Mononuclear cell (primary cell): ENCODE results near the gene TUBGCP2. TPM values are rescaled to one million over a fixed set of nuclear protein-coding genes. Genes with fewer than 3 reads are reported as not detected.

Experiments used
- H3K27me3 ChIP-seq: 2 replicates; pipeline ENCODE4 v1.6.0; 2011; ENCODE audit warnings: low read length, control low read depth; ENCODE audit not compliant: insufficient read depth
- H3K4me1 ChIP-seq: 2 replicates; pipeline ENCODE4 v1.5.1; 2011; ENCODE audit warnings: mild to moderate bottlenecking, low read length, control low read depth; ENCODE audit not compliant: insufficient read depth
- H3K4me3 ChIP-seq: 2 replicates; pipeline ENCODE4 v1.5.1; 2011; ENCODE audit warnings: mild to moderate bottlenecking, low read length, moderate library complexity
- H3K9me3 ChIP-seq: 2 replicates; pipeline ENCODE4 v1.5.1; 2011; ENCODE audit warnings: low read depth, mild to moderate bottlenecking, control low read depth, low read length
- total RNA-seq: library from RNA; depleted of rRNA; stranded (reverse); fragments of >200 nt; gene quantifications from one replicate; pipeline ENCODE4 v1.2.3, GENCODE V29; 2012

Gene TUBGCP2
- total RNA-seq, 1 donor = 54.9 TPM

GRCh38 chr10:133306097-133306476, 2.6 kb downstream of the TUBGCP2 start:
- Histone ChIP-seq H3K27me3 (no peaks in the 10 kb centered on the region), H3K9me3 (no peaks in the 10 kb centered on the region), H3K4me1 (peaks cover 39% of the 10 kb centered on the region), H3K4me3 (no peak overlapping the region)

- H3K27me3 ChIP-seq = no peaks in the 10 kb centered on the region
These were observed 5.5 kb downstream of the TUBGCP2 start for GRCh38 chr10:133303206-133303605.

DNA sequence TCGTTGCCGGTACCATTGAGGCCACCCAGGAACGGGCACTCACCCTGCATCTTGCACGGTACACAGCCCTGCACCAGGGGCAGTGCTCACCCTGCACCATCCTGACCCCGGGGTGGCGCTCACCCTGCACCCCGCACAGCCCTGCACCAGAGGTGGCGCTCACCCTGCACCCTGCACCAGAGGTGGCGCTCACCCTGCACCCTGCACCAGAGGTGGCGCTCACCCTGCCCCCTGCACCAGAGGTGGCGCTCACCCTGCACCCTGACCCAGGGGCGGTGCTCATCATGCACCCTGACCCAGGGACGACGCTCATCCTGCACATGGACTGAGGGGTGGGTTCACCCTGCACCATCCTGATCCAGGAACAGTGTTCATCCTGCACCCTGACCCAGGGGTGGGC, 6.4 kb downstream of the TUBGCP2 start:
- no peak overlapping the region for H3K4me3 ChIP-seq
- no peaks in the 10 kb centered on the region for H3K27me3 ChIP-seq
- H3K9me3 ChIP-seq = no peaks in the 10 kb centered on the region
- peaks cover 21% of the 10 kb centered on the region for H3K4me1 ChIP-seq

More at GRCh38 chr10:133303206-133303605, 5.5 kb downstream of the TUBGCP2 start:
- Histone ChIP-seq H3K4me3 (no peak overlapping the region), H3K9me3 (no peaks in the 10 kb centered on the region), H3K4me1 (peaks cover 31% of the 10 kb centered on the region)

- Histone ChIP-seq H3K4me1 (peaks cover 2% of the 10 kb centered on the region), H3K9me3 (no peaks in the 10 kb centered on the region), H3K27me3 (no peaks in the 10 kb centered on the region), H3K4me3 (no peak overlapping the region)
These were observed 8.9 kb downstream of the TUBGCP2 start for GRCh38 chr10:133299738-133300137.

- Histone ChIP-seq H3K27me3 (no peaks in the 10 kb centered on the region), H3K9me3 (no peaks in the 10 kb centered on the region)
These were observed 9.4 kb downstream of the TUBGCP2 start for GRCh38 chr10:133299224-133299623.

GRCh38 chr10:133298466-133298865, 10.2 kb downstream of the TUBGCP2 start:
- H3K9me3 ChIP-seq = no peaks in the 10 kb centered on the region
- peaks cover 14% of the 10 kb centered on the region for H3K4me1 ChIP-seq
- no peaks in the 10 kb centered on the region for H3K27me3 ChIP-seq
- H3K4me3 ChIP-seq = no peak overlapping the region

More at GRCh38 chr10:133299224-133299623, 9.4 kb downstream of the TUBGCP2 start:
- Histone ChIP-seq H3K4me1 (peaks cover 7% of the 10 kb centered on the region), H3K4me3 (no peak overlapping the region)

GRCh38 chr10:133297504-133297903, 11.2 kb downstream of the TUBGCP2 start:
- peaks cover 24% of the 10 kb centered on the region for H3K4me1 ChIP-seq
- H3K9me3 ChIP-seq = no peaks in the 10 kb centered on the region
- no peak overlapping the region for H3K4me3 ChIP-seq
- H3K27me3 ChIP-seq = no peaks in the 10 kb centered on the region

DNA sequence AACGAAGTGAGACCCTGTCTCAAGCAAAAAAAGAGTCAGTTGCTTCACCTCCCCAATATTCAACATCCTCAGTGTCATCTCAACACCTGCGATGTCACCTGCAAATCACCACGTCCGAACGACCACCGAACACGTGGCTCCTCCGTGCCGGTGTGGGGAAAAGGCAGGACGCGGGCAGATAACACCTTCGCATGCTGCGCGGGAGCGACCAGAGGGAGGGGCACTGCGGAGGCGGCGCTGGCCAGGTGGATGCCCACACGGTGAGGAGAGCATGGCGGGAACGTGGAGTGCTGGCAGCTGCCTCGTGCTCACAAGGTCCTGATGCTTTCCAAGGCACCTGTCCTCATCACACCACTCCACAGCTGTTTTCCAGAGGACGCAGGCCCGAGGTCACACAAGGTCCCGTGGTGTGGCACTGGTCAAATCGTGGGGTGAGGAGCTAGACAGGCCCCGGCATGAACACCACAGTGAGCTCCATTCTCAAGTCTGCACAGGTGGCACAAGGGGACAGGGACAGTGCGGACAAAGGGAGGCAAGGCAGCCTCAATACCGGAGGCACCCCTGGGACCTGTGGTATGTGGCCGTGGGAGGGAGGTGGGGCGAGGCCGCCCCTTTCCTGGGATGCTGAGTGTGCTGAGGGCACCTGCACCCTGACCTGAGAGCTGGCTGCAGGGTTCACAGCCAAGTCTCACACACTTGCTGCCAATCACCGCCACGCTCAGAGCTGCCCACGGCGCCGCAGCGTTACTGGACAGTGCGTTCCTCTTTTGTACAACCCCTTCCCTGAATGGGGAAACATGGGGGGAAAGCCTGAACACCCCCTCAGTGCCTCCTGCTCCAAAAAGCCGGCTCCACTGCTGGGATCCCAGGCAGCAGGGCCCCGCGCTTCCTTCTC, 13.0 kb downstream of the TUBGCP2 start:
- H3K27me3 ChIP-seq = no peaks in the 10 kb centered on the region
- H3K9me3 ChIP-seq = no peaks in the 10 kb centered on the region
- H3K4me3 ChIP-seq = no peak overlapping the region
- peaks cover 25% of the 10 kb centered on the region for H3K4me1 ChIP-seq

GRCh38 chr10:133294189-133294588, 14.5 kb downstream of the TUBGCP2 start:
- Histone ChIP-seq H3K27me3 (no peaks in the 10 kb centered on the region), H3K4me3 (no peak overlapping the region), H3K4me1 (peaks cover 25% of the 10 kb centered on the region), H3K9me3 (no peaks in the 10 kb centered on the region)

- no peaks in the 10 kb centered on the region for H3K9me3 ChIP-seq
- no peaks in the 10 kb centered on the region for H3K27me3 ChIP-seq
- no peak overlapping the region for H3K4me3 ChIP-seq
- peaks cover 25% of the 10 kb centered on the region for H3K4me1 ChIP-seq
These were observed 14.9 kb downstream of the TUBGCP2 start for GRCh38 chr10:133293810-133294119.

GRCh38 chr10:133292919-133293809, 15.5 kb downstream of the TUBGCP2 start:
- Histone ChIP-seq H3K4me1 (peaks cover 25% of the 10 kb centered on the region), H3K9me3 (no peaks in the 10 kb centered on the region), H3K27me3 (no peaks in the 10 kb centered on the region), H3K4me3 (no peak overlapping the region)

DNA sequence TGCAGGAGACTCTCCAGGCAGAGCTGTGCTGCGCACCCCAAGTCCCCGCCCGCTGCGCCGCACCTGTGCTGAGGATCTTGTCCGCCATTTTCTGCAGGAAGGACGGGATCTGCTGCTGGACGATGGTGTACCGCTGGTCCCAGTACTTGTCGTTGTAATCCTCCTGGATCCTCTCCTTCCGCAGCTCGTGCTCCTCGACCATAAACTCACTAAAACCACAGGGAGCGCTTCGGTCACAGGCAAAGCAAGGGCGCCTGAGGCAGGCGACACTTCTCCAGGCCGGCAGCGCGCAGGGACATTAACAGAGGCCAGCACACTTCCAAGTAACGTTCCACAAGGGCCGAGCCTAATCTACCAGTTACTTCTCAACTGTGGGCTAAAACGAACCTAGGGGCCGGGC, 18.9 kb downstream of the TUBGCP2 start:
- Histone ChIP-seq H3K27me3 (no peaks in the 10 kb centered on the region), H3K4me1 (peaks cover 24% of the 10 kb centered on the region), H3K9me3 (no peaks in the 10 kb centered on the region), H3K4me3 (no peak overlapping the region)

- Histone ChIP-seq H3K9me3 (no peaks in the 10 kb centered on the region), H3K4me3 (no peak overlapping the region), H3K27me3 (no peaks in the 10 kb centered on the region), H3K4me1 (peaks cover 6% of the 10 kb centered on the region)
These were observed 20.7 kb downstream of the TUBGCP2 start for GRCh38 chr10:133287832-133288500.

- Histone ChIP-seq H3K9me3 (no peaks in the 10 kb centered on the region), H3K27me3 (no peaks in the 10 kb centered on the region), H3K4me1 (no peaks in the 10 kb centered on the region), H3K4me3 (no peak overlapping the region)
These were observed 22.3 kb downstream of the TUBGCP2 start for GRCh38 chr10:133286366-133286765.

- H3K9me3 ChIP-seq = no peaks in the 10 kb centered on the region
- H3K27me3 ChIP-seq = no peaks in the 10 kb centered on the region
- H3K4me1 ChIP-seq = peaks cover 7% of the 10 kb centered on the region
- H3K4me3 ChIP-seq = no peak overlapping the region
These were observed 23.5 kb downstream of the TUBGCP2 start for GRCh38 chr10:133285217-133285616.
